SU-DHL-6 (cell line): ENCODE measurements around the gene ABR.

Experiments
- H2AFZ ChIP-seq: fragments of 200-600 bp; sonication (generic); 2 replicates; pipeline ENCODE4 v1.6.1; 2014; ENCODE audit warnings: low read depth, mild to moderate bottlenecking, moderate library complexity, mixed read lengths, antibody characterized with exemption, low read length; ENCODE audit not compliant: severe bottlenecking
- H3F3A ChIP-seq: fragments of 200-600 bp; shearing (Covaris generic); 2 replicates; pipeline ENCODE4 v1.6.0; 2016; ENCODE audit warnings: antibody characterized with exemption, mild to moderate bottlenecking; ENCODE audit not compliant: insufficient read depth
- H3K27ac ChIP-seq: fragments of 200-600 bp; sonication (generic); 2 replicates; pipeline ENCODE4 v1.5.1; 2016; ENCODE audit warnings: low read depth, mild to moderate bottlenecking, low read length, moderate library complexity, mixed read lengths
- H3K27me3 ChIP-seq: fragments of 200-600 bp; sonication (generic), shearing (Covaris generic); 2 replicates; pipeline ENCODE4 v1.6.0; 2014; ENCODE audit warnings: mild to moderate bottlenecking, low read length
- H3K36me3 ChIP-seq: fragments of 200-600 bp; sonication (generic); 2 replicates; pipeline ENCODE4 v1.6.1; 2014; ENCODE audit warnings: mild to moderate bottlenecking, low read length, mixed read lengths
- H3K4me2 ChIP-seq: fragments of 300-600, 200-600 bp; shearing (Covaris generic), sonication (generic); 2 replicates; pipeline ENCODE4 v1.6.0; 2014; ENCODE audit warnings: low read length, low read depth, mild to moderate bottlenecking; ENCODE audit not compliant: poor library complexity, severe bottlenecking
- H3K4me3 ChIP-seq: fragments of 200-600 bp; sonication (generic); 2 replicates; pipeline ENCODE4 v1.5.1; 2014; ENCODE audit warnings: antibody characterized with exemption, low read length, mild to moderate bottlenecking, mixed read lengths; ENCODE audit not compliant: insufficient read depth, poor library complexity, severe bottlenecking
- H3K79me2 ChIP-seq: fragments of 200-600 bp; sonication (generic); 2 replicates; pipeline ENCODE4 v1.6.1; 2014; ENCODE audit warnings: mild to moderate bottlenecking, low read length, moderate library complexity; ENCODE audit not compliant: insufficient read depth
- H3K9ac ChIP-seq: fragments of 200-600 bp; sonication (generic); 2 replicates; pipeline ENCODE4 v1.7.0; 2014; ENCODE audit warnings: mild to moderate bottlenecking, low read length
- H3K9me2 ChIP-seq: fragments of 200-600 bp; sonication (generic); replicated peaks from 2 replicates; pipeline ENCODE4 v1.6.1; 2014; ENCODE audit warnings: low read length; ENCODE audit not compliant: insufficient read depth
- H3K9me3 ChIP-seq: fragments of 200-600 bp; sonication (generic); 2 replicates; pipeline ENCODE4 v1.6.1; 2014; ENCODE audit warnings: low read length, mixed read lengths; ENCODE audit not compliant: insufficient read depth
- H4K20me1 ChIP-seq: fragments of 200-600 bp; sonication (generic); 2 replicates; pipeline ENCODE4 v1.6.1; 2014; ENCODE audit warnings: low read depth, mild to moderate bottlenecking, antibody characterized with exemption, low read length, moderate library complexity, mixed read lengths
- CTCF ChIP-seq: fragments of 200-600 bp; sonication (generic); IDR thresholded peaks from one replicate; pipeline ENCODE4 v1.5.1; 2017; ENCODE audit warnings: antibody characterized with exemption, mild to moderate bottlenecking, low read length, moderate library complexity; ENCODE audit not compliant: insufficient read depth, poor library complexity, severe bottlenecking
- EZH2phosphoT487 ChIP-seq: fragments of 200-600 bp; sonication (generic), shearing (Covaris generic); conservative IDR thresholded peaks from 2 replicates; pipeline ENCODE4 v1.6.1; 2018; ENCODE audit warnings: mild to moderate bottlenecking, antibody characterized with exemption, low read length, moderate library complexity, mixed read lengths

The ABR gene

GRCh38 chr17:1107777-1108477, 71.9 kb downstream of the ABR start:
- Histone ChIP-seq H3F3A (no peaks in the 10 kb centered on the region), H3K27ac (no peak overlapping the region), H3K27me3 (no peaks in the 10 kb centered on the region), H3K9ac (no peak overlapping the region), H3K9me2 (no peaks in the 10 kb centered on the region), H3K4me2 (no peak overlapping the region), H2AFZ (no peak overlapping the region), H3K4me3 (no peak overlapping the region), H3K36me3 (no peaks in the 10 kb centered on the region), H4K20me1 (no peaks in the 10 kb centered on the region), H3K79me2 (peaks cover 7% of the 10 kb centered on the region; the same call in 1 of the 2 replicates), H3K9me3 (no peaks in the 10 kb centered on the region)
- TF ChIP-seq EZH2phosphoT487, result no peak

GRCh38 chr17:1107083-1107776, 72.6 kb downstream of the ABR start:
- no peak overlapping the region for H2AFZ ChIP-seq
- H3K4me2 ChIP-seq, result no peak overlapping the region
- H3K27ac ChIP-seq, result no peak overlapping the region
- H3K79me2 ChIP-seq, result peaks cover 7% of the 10 kb centered on the region
- TF ChIP-seq EZH2phosphoT487, result no peak
- TF ChIP-seq CTCF, result no peak
- no peaks in the 10 kb centered on the region for H4K20me1 ChIP-seq
- no peaks in the 10 kb centered on the region for H3K9me2 ChIP-seq
- no peak overlapping the region for H3K4me3 ChIP-seq
- H3K9ac ChIP-seq, result no peak overlapping the region
- no peaks in the 10 kb centered on the region for H3K9me3 ChIP-seq
- no peaks in the 10 kb centered on the region for H3K27me3 ChIP-seq
- no peaks in the 10 kb centered on the region for H3K36me3 ChIP-seq
- H3F3A ChIP-seq, result no peaks in the 10 kb centered on the region

- H4K20me1 ChIP-seq, result no peaks in the 10 kb centered on the region
- no peaks in the 10 kb centered on the region for H3K9me2 ChIP-seq
- no peaks in the 10 kb centered on the region for H3K9me3 ChIP-seq
- no peak overlapping the region for H2AFZ ChIP-seq
- H3K4me3 ChIP-seq, result no peak overlapping the region
- peaks cover 7% of the 10 kb centered on the region for H3K79me2 ChIP-seq
- H3K27ac ChIP-seq, result no peak overlapping the region
- H3F3A ChIP-seq, result no peaks in the 10 kb centered on the region
- no peak overlapping the region for H3K4me2 ChIP-seq
- no peak overlapping the region for H3K9ac ChIP-seq
- TF ChIP-seq EZH2phosphoT487 (no peak), CTCF (no peak)
- no peaks in the 10 kb centered on the region for H3K27me3 ChIP-seq
- H3K36me3 ChIP-seq, result no peaks in the 10 kb centered on the region
Measured at GRCh38 chr17:1104222-1104621, 75.6 kb downstream of the ABR start.

GRCh38 chr17:1100382-1100781, 79.4 kb downstream of the ABR start:
- Histone ChIP-seq H3F3A (no peaks in the 10 kb centered on the region), H3K36me3 (no peaks in the 10 kb centered on the region), H3K4me3 (no peak overlapping the region), H3K79me2 (peaks cover 7% of the 10 kb centered on the region), H3K9me2 (no peaks in the 10 kb centered on the region), H3K27ac (no peak overlapping the region), H2AFZ (no peak overlapping the region), H4K20me1 (no peaks in the 10 kb centered on the region), H3K27me3 (no peaks in the 10 kb centered on the region), H3K4me2 (no peak overlapping the region), H3K9ac (no peak overlapping the region), H3K9me3 (no peaks in the 10 kb centered on the region)
- TF ChIP-seq CTCF (no peak), EZH2phosphoT487 (no peak)
